GM12873 (cell line): Measurements from ENCODE around the gene NFATC3.

Source experiments
- CTCF ChIP-seq: IDR thresholded peaks from 2 replicates; pipeline ENCODE4 v1.5.1; 2012; ENCODE audit warnings: low read depth, mild to moderate bottlenecking, moderate library complexity, low read length, control low read depth; ENCODE audit not compliant: insufficient read depth; ENCODE audit errors: missing control alignments

NFATC3 gene

GRCh38 chr16:68073902-68074760 is 11.0 kb upstream of the NFATC3 start:
- TF ChIP-seq CTCF = no peak

- no peak for TF ChIP-seq CTCF
Measured at GRCh38 chr16:68074850-68075555, 10.2 kb upstream of the NFATC3 start.

- no peak for TF ChIP-seq CTCF
Measured at GRCh38 chr16:68075980-68076379, 9.2 kb upstream of the NFATC3 start.

- TF ChIP-seq CTCF = no peak
Measured at GRCh38 chr16:68076560-68076959, 8.6 kb upstream of the NFATC3 start.

- no peak for TF ChIP-seq CTCF
Measured at GRCh38 chr16:68077866-68078700, 7.1 kb upstream of the NFATC3 start.

GRCh38 chr16:68078701-68079375 is 6.3 kb upstream of the NFATC3 start:
- TF ChIP-seq CTCF = no peak
